ENCODE measurements around the gene PDS5B.

PDS5B gene

GRCh38 chr13:32657309-32657708, 71.1 kb downstream of the PDS5B start:
- H3K4me3 Mint-ChIP-seq, result no peak overlapping the region
- ATAC-seq, result no peak

GRCh38 chr13:32659736-32660135, 73.5 kb downstream of the PDS5B start:
- ATAC-seq (no peak), DNase-seq (no peak)
- H3K4me3 Mint-ChIP-seq, result no peak overlapping the region
- H3K36me3 Mint-ChIP-seq (ENCODE audit: low read depth), result peaks cover 35% of the 10 kb centered on the region
- H3K9me3 Mint-ChIP-seq, result no peaks in the 10 kb centered on the region
- peaks cover 16% of the 10 kb centered on the region for H3K4me1 Mint-ChIP-seq
- no peaks in the 10 kb centered on the region for H3K27me3 Mint-ChIP-seq
- H3K27ac Mint-ChIP-seq, result no peak overlapping the region

More at GRCh38 chr13:32657309-32657708, 71.1 kb downstream of the PDS5B start:
- no peak overlapping the region for H3K27ac Mint-ChIP-seq
- peaks cover 16% of the 10 kb centered on the region for H3K4me1 Mint-ChIP-seq
- DNase-seq, result no peak
- H3K36me3 Mint-ChIP-seq (ENCODE audit: low read depth), result peaks cover 43% of the 10 kb centered on the region
- H3K27me3 Mint-ChIP-seq, result no peaks in the 10 kb centered on the region
- H3K9me3 Mint-ChIP-seq, result no peaks in the 10 kb centered on the region

GRCh38 chr13:32660227-32660626, 74.0 kb downstream of the PDS5B start:
- H3K27ac Mint-ChIP-seq, result no peak overlapping the region
- ATAC-seq, result no peak
- H3K9me3 Mint-ChIP-seq, result no peaks in the 10 kb centered on the region
- H3K4me1 Mint-ChIP-seq, result peaks cover 12% of the 10 kb centered on the region
- H3K36me3 Mint-ChIP-seq (ENCODE audit: low read depth), result peaks cover 30% of the 10 kb centered on the region
- DNase-seq, result no peak
- no peaks in the 10 kb centered on the region for H3K27me3 Mint-ChIP-seq
- no peak overlapping the region for H3K4me3 Mint-ChIP-seq

GRCh38 chr13:32661685-32662084, 75.4 kb downstream of the PDS5B start:
- H3K4me1 Mint-ChIP-seq, result peaks cover 4% of the 10 kb centered on the region
- H3K4me3 Mint-ChIP-seq, result no peak overlapping the region
- no peaks in the 10 kb centered on the region for H3K27me3 Mint-ChIP-seq
- H3K36me3 Mint-ChIP-seq (ENCODE audit: low read depth), result peaks cover 19% of the 10 kb centered on the region
- no peaks in the 10 kb centered on the region for H3K9me3 Mint-ChIP-seq
- H3K27ac Mint-ChIP-seq, result no peak overlapping the region
- DNase-seq (no peak), ATAC-seq (no peak)

GRCh38 chr13:32663660-32664059, 77.4 kb downstream of the PDS5B start:
- Mint-ChIP-seq H3K9me3 (no peaks in the 10 kb centered on the region), H3K4me3 (no peak overlapping the region), H3K27me3 (no peaks in the 10 kb centered on the region), H3K4me1 (no peaks in the 10 kb centered on the region), H3K36me3 (ENCODE audit: low read depth) (peaks cover 14% of the 10 kb centered on the region), H3K27ac (no peak overlapping the region)
- no peak for DNase-seq
- ATAC-seq, result no peak

GRCh38 chr13:32666990-32667571, 80.8 kb downstream of the PDS5B start:
- Mint-ChIP-seq H3K9me3 (no peaks in the 10 kb centered on the region), H3K27me3 (no peaks in the 10 kb centered on the region), H3K36me3 (ENCODE audit: low read depth) (peaks cover 5% of the 10 kb centered on the region), H3K4me3 (no peak overlapping the region), H3K4me1 (no peaks in the 10 kb centered on the region), H3K27ac (no peak overlapping the region)
- no peak for DNase-seq
- no peak for ATAC-seq

- Mint-ChIP-seq H3K36me3 (ENCODE audit: low read depth) (peaks cover 9% of the 10 kb centered on the region), H3K4me3 (no peak overlapping the region), H3K4me1 (no peaks in the 10 kb centered on the region), H3K27ac (no peak overlapping the region), H3K9me3 (no peaks in the 10 kb centered on the region), H3K27me3 (no peaks in the 10 kb centered on the region)
- ATAC-seq (no peak), DNase-seq (no peak)
Observed at GRCh38 chr13:32669030-32669646, 82.9 kb downstream of the PDS5B start.

GRCh38 chr13:32674503-32674902, 88.3 kb downstream of the PDS5B start:
- H3K27me3 Mint-ChIP-seq, result no peaks in the 10 kb centered on the region
- DNase-seq (no peak), ATAC-seq (no peak)
- H3K36me3 Mint-ChIP-seq (ENCODE audit: low read depth), result peaks cover 30% of the 10 kb centered on the region
- no peaks in the 10 kb centered on the region for H3K9me3 Mint-ChIP-seq
- H3K4me3 Mint-ChIP-seq, result no peak overlapping the region
- peaks cover 6% of the 10 kb centered on the region for H3K4me1 Mint-ChIP-seq
- no peak overlapping the region for H3K27ac Mint-ChIP-seq

- DNase-seq (no peak), ATAC-seq (no peak)
- H3K4me3 Mint-ChIP-seq, result no peak overlapping the region
- H3K36me3 Mint-ChIP-seq (ENCODE audit: low read depth), result peaks cover 44% of the 10 kb centered on the region
- H3K4me1 Mint-ChIP-seq, result peaks cover 6% of the 10 kb centered on the region
- no peaks in the 10 kb centered on the region for H3K9me3 Mint-ChIP-seq
- H3K27me3 Mint-ChIP-seq, result no peaks in the 10 kb centered on the region
- no peak overlapping the region for H3K27ac Mint-ChIP-seq
Observed at GRCh38 chr13:32676242-32676641, 90.0 kb downstream of the PDS5B start.

- H3K4me1 Mint-ChIP-seq, result peaks cover 12% of the 10 kb centered on the region
- no peak for ATAC-seq
Observed at GRCh38 chr13:32682130-32682529, 95.9 kb downstream of the PDS5B start.

GRCh38 chr13:32682740-32683139, 96.5 kb downstream of the PDS5B start:
- H3K4me3 Mint-ChIP-seq, result no peak overlapping the region
- no peaks in the 10 kb centered on the region for H3K9me3 Mint-ChIP-seq
- H3K27ac Mint-ChIP-seq, result no peak overlapping the region
- H3K36me3 Mint-ChIP-seq (ENCODE audit: low read depth), result peaks cover 42% of the 10 kb centered on the region
- no peaks in the 10 kb centered on the region for H3K27me3 Mint-ChIP-seq
- DNase-seq (no peak), ATAC-seq (no peak)
- peaks cover 12% of the 10 kb centered on the region for H3K4me1 Mint-ChIP-seq

More at GRCh38 chr13:32682130-32682529, 95.9 kb downstream of the PDS5B start:
- Mint-ChIP-seq H3K36me3 (ENCODE audit: low read depth) (peaks cover 42% of the 10 kb centered on the region), H3K27ac (no peak overlapping the region), H3K27me3 (no peaks in the 10 kb centered on the region), H3K4me3 (no peak overlapping the region), H3K9me3 (no peaks in the 10 kb centered on the region)
- DNase-seq, result no peak

- Mint-ChIP-seq H3K4me1 (no peaks in the 10 kb centered on the region), H3K27me3 (no peaks in the 10 kb centered on the region), H3K9me3 (no peaks in the 10 kb centered on the region), H3K36me3 (ENCODE audit: low read depth) (peaks cover 19% of the 10 kb centered on the region), H3K4me3 (no peak overlapping the region), H3K27ac (no peak overlapping the region)
- ATAC-seq, result no peak
- no peak for DNase-seq
Observed at GRCh38 chr13:32687275-32687674, 101.0 kb downstream of the PDS5B start.

GRCh38 chr13:32695602-32696250, 109.5 kb downstream of the PDS5B start:
- no peak for ATAC-seq

GRCh38 chr13:32707471-32707870, 121.2 kb downstream of the PDS5B start:
- Mint-ChIP-seq H3K9me3 (peaks cover 3% of the 10 kb centered on the region), H3K27ac (no peak overlapping the region), H3K36me3 (ENCODE audit: low read depth) (peaks cover 38% of the 10 kb centered on the region), H3K4me1 (no peaks in the 10 kb centered on the region), H3K27me3 (no peaks in the 10 kb centered on the region), H3K4me3 (no peak overlapping the region)
- ATAC-seq (no peak), DNase-seq (no peak)

More at GRCh38 chr13:32695602-32696250, 109.5 kb downstream of the PDS5B start:
- Mint-ChIP-seq H3K4me3 (no peak overlapping the region), H3K9me3 (no peaks in the 10 kb centered on the region), H3K27me3 (no peaks in the 10 kb centered on the region), H3K4me1 (no peaks in the 10 kb centered on the region), H3K36me3 (ENCODE audit: low read depth) (peaks cover 20% of the 10 kb centered on the region), H3K27ac (no peak overlapping the region)
- DNase-seq, result no peak

GRCh38 chr13:32713397-32713796, 127.1 kb downstream of the PDS5B start:
- Mint-ChIP-seq H3K9me3 (peaks cover 19% of the 10 kb centered on the region), H3K36me3 (ENCODE audit: low read depth) (peaks cover 54% of the 10 kb centered on the region), H3K4me3 (no peak overlapping the region), H3K27me3 (no peaks in the 10 kb centered on the region), H3K4me1 (no peaks in the 10 kb centered on the region), H3K27ac (no peak overlapping the region)
- DNase-seq (no peak), ATAC-seq (no peak)

All from activated naive CD8-positive, alpha-beta T cell treated with anti-CD3 and anti-CD28 coated beads, Interleukin-2, amount 50 U/mL, for 24 hours (primary cell).